Heart right ventricle (tissue), 16 donors: ENCODE results near the gene ABI2. TPM values are rescaled to one million over a fixed set of nuclear protein-coding genes. Genes with fewer than 3 reads are reported as not detected.
A peak's percentile ranks its signal among the peaks of the same experiment; 100 is the strongest.

Source experiments
- ATAC-seq, 8 donors: fragments of 200-7000 bp; cut with Tn5 transposase; one replicate each; pipeline ENCODE4 v1.9.1; 2020; ENCODE audit warnings: mild to moderate bottlenecking in 8 of 8, moderate library complexity in 8 of 8, moderate number of reproducible peaks in 1 of 8
- DNase-seq, 2 donors: peaks; one replicate each; pipeline ENCODE4 v3.0.0-alpha.2; 2020
- H3K27ac ChIP-seq, 10 donors: fragments of 200-600 bp; sonication (generic) in 2 of 10; one replicate each; pipeline versions ENCODE4 v1.5.0 to v1.8.0; 2020 to 2022; ENCODE audit warnings: mild to moderate bottlenecking in 3 of 10
- H3K27me3 ChIP-seq, 7 donors: fragments of 200-600 bp; one replicate each; pipeline ENCODE4 v1.8.0; 2021 to 2022; ENCODE audit warnings: mild to moderate bottlenecking in 2 of 7
- H3K36me3 ChIP-seq, 9 donors: fragments of 200-600 bp; sonication (generic) in 1 of 9; one replicate each; pipeline versions ENCODE4 v1.5.0 to v1.8.0; 2020 to 2022; ENCODE audit warnings: mild to moderate bottlenecking in 2 of 9
- H3K4me1 ChIP-seq, 9 donors: fragments of 200-600 bp; sonication (generic) in 1 of 9; one replicate each; pipeline versions ENCODE4 v1.5.0 to v1.8.0; 2020 to 2022; ENCODE audit warnings: mild to moderate bottlenecking in 4 of 9
- H3K4me3 ChIP-seq, 10 donors: fragments of 200-600 bp; sonication (generic) in 2 of 10; one replicate each; pipeline versions ENCODE4 v1.5.0 to v1.8.0; 2020 to 2022; ENCODE audit warnings: mild to moderate bottlenecking in 7 of 10, moderate library complexity in 2 of 10
- H3K9me3 ChIP-seq, 11 donors: fragments of 200-600 bp in 10 of 11; sonication (generic) in 2 of 11; one replicate each; pipeline versions ENCODE4 v1.5.0 to v1.8.0; 2013 to 2022; ENCODE audit warnings: mild to moderate bottlenecking in 2 of 11, control low read depth in 1 of 11, moderate library complexity in 1 of 11
- CTCF ChIP-seq, 9 donors: fragments of 200-600 bp; sonication (generic) in 2 of 9; IDR thresholded peaks; one replicate each; pipeline versions ENCODE4 v1.5.0 to v1.8.0; 2021 to 2022; ENCODE audit warnings: antibody characterized with exemption in 9 of 9, mild to moderate bottlenecking in 5 of 9, moderate library complexity in 1 of 9
- WGBS, 2 donors: extraction: QIAGEN DNeasy Blood & Tissue Kit; methylation state at CpG; one replicate each; pipeline ENCODE4 v1.1.7; 2013; ENCODE audit warnings: inconsistent platforms in 1 of 2; 5-methylcytosine and 5-hydroxymethylcytosine counted together
- intact Hi-C, 10 donors: fragments of 100-400 bp; cut with DNase I; formaldehyde crosslinking; loops; one replicate each; pipeline versions ENCODE4 v1.11.1 to v1.14.2; 2022
- polyA plus RNA-seq, 2 donors: library from polyadenylated mRNA; stranded (reverse); fragments of 200-250 nt; gene quantifications; one replicate each; pipeline ENCODE4 v1.2.3, GENCODE V29; 2013
- total RNA-seq, 10 donors: library from RNA; stranded (reverse); fragmentation: NEBNext Ultra II Directional in 3 of 10; extraction: Animal tissue kit (Norgen Biotek cat#: 25700) in 3 of 10; gene quantifications; one replicate each; pipeline versions ENCODE4 v1.2.1 to v1.2.4, GENCODE V29; 2021 to 2023
- donor health status: Arrhythmogenic right ventricular cardiomyopathy.
- donor health status: ischemic (EF 13 %, LVEDD 7.1; RV severe dilation, severe dysfunction).
- donor health status: healthy with polysubstance abuse.
- donor health status: DM: no; HTN: yes; CAD: no.
- donor health status: DM: no; HTN: no; CAD: no.
- donor health status: ischemic (EF 25% LVEDD 6.9; RV normal size, moderate dysfunction).
- donor health status: ischemic (EF 25% LVEDD 5.7; RV mildly dilated, moderate dysfunction).
- donor health status: healthy.
- donor health status: DM: yes; HTN: yes; CAD: no.
- donor health status: Ischemic cardiomyopathy.
- donor health status: ischemic (EF 35%, LVEDD 5.7; RV mildly dilated, moderate dysfunction).
- donor health status: nonischemic (EF 11% LVEDD 7.7; RV severe dilation, severe dysfunction).
- donor health status: DM: yes; HTN: yes; CAD: no.
- donor health status: PGD.
- donor health status: ischemic (EF 29% LVEDD 5.4; RV normal size, mild dysfunction).
- donor health status: nonischemic (EF 23%, LVEDD 6.1; RV moderate dilation, normal function).

The ABI2 gene
- total and polyA plus RNA-seq, 12 donors, result 12.9 to 76.8 (median 55.7) TPM

GRCh38 chr2:203462308-203462707, 134.1 kb downstream of the ABI2 start:
- no peak overlapping the region for H3K27ac ChIP-seq
- peaks cover 0 to 73% (median 19%) of the 10 kb centered on the region in 9 donors for H3K36me3 ChIP-seq
- peaks cover 0 to 12% (median 0%) of the 10 kb centered on the region in 9 donors for H3K4me1 ChIP-seq
- H3K4me3 ChIP-seq, result no peak overlapping the region
- no peak for DNase-seq
- TF ChIP-seq CTCF (IDR thresholded peaks at IDR 0.05), result no peak
- no peak for ATAC-seq
- H3K9me3 ChIP-seq, result no peaks in the 10 kb centered on the region
- 96 to 100% methylated on average over 1 of the region's 1 CpG for WGBS, 2 donors
- intact Hi-C loops, result no loop called here
- H3K27me3 ChIP-seq, result no peaks in the 10 kb centered on the region

- no peak for DNase-seq
- H3K27me3 ChIP-seq, result no peaks in the 10 kb centered on the region
- H3K27ac ChIP-seq, result no peak overlapping the region
- no peak for TF ChIP-seq CTCF (IDR thresholded peaks at IDR 0.05)
- H3K9me3 ChIP-seq, result no peaks in the 10 kb centered on the region
- H3K36me3 ChIP-seq, result peaks cover 0 to 63% (median 12%) of the 10 kb centered on the region in 9 donors
- intact Hi-C loops, result no loop called here
- no peak overlapping the region for H3K4me3 ChIP-seq
- peaks cover 0 to 12% (median 0%) of the 10 kb centered on the region in 9 donors for H3K4me1 ChIP-seq
- no peak for ATAC-seq
Measured at GRCh38 chr2:203463266-203463678, 135.1 kb downstream of the ABI2 start.

GRCh38 chr2:203469546-203469945, 141.4 kb downstream of the ABI2 start:
- no peaks in the 10 kb centered on the region for H3K27me3 ChIP-seq
- 39 to 72% methylated on average over 1 of the region's 1 CpG for WGBS, 2 donors
- H3K27ac ChIP-seq, result no peak overlapping the region
- H3K36me3 ChIP-seq, result peaks cover 0 to 32% (median 0%) of the 10 kb centered on the region in 9 donors
- intact Hi-C loops, result no loop called here
- H3K9me3 ChIP-seq, result no peaks in the 10 kb centered on the region
- peaks cover 0 to 12% (median 5%) of the 10 kb centered on the region in 9 donors for H3K4me1 ChIP-seq
- no peak overlapping the region for H3K4me3 ChIP-seq
- DNase-seq, result no peak
- no peak for ATAC-seq
- no peak for TF ChIP-seq CTCF (IDR thresholded peaks at IDR 0.05)

- peaks cover 0 to 12% (median 5%) of the 10 kb centered on the region in 9 donors for H3K4me1 ChIP-seq
- intact Hi-C loops, result no loop called here
- TF ChIP-seq CTCF (IDR thresholded peaks at IDR 0.05), result no peak
- no peaks in the 10 kb centered on the region for H3K27me3 ChIP-seq
- H3K9me3 ChIP-seq, result no peaks in the 10 kb centered on the region
- ATAC-seq (peak in 2 of 8 donors; percentile 42 to 46), DNase-seq (no peak)
- no peak overlapping the region for H3K27ac ChIP-seq
- 83 to 87% methylated on average over 4 of the region's 4 CpGs for WGBS, 2 donors
- H3K4me3 ChIP-seq, result no peak overlapping the region
- H3K36me3 ChIP-seq, result peaks cover 0 to 33% (median 0%) of the 10 kb centered on the region in 9 donors
Measured at GRCh38 chr2:203470371-203470770, 142.2 kb downstream of the ABI2 start.
